HEK293 (cell line): ENCODE results near the gene SLAMF6.

Source experiments
- CTCF ChIA-PET: fragments of 350-600 bp; formaldehyde crosslinking; extraction: SDS; loops from one replicate; lab custom pipeline; 2021; ENCODE audit warnings: antibody characterized with exemption; lab: Yijun Ruan, JAX
- POLR2A ChIA-PET: fragments of 300-600 bp; formaldehyde crosslinking; extraction: SDS; loops from one replicate; lab custom pipeline; 2020; ENCODE audit warnings: antibody characterized with exemption, inconsistent platforms; lab: Yijun Ruan, JAX
- H3K27ac ChIP-seq: fragments of 200-500 bp; sonication (Bioruptor generic); 2 replicates; pipeline ENCODE4 v1.5.1; 2014; ENCODE audit warnings: low read depth, low read length, control low read depth, inconsistent platforms; ENCODE audit errors: extremely low read depth
- H3K36me3 ChIP-seq, 2 experiments: fragments of 200-500 bp in 1 of 2; sonication (Bioruptor generic) in 1 of 2; 1 replicate in 1 of 2; 2 replicates in 1 of 2; pipeline ENCODE4 v1.5.1; 2014 to 2017; ENCODE audit warnings: inconsistent platforms in 2 of 2, low read length in 2 of 2; ENCODE audit not compliant: control insufficient read depth in 2 of 2, insufficient read depth in 1 of 2
- H3K4me1 ChIP-seq: fragments of 200-500 bp; sonication (Bioruptor generic); 2 replicates; pipeline ENCODE4 v1.5.1; 2014; ENCODE audit warnings: mild to moderate bottlenecking, low read length, inconsistent platforms; ENCODE audit not compliant: control insufficient read depth, insufficient read depth
- H3K4me3 ChIP-seq: 2 replicates; pipeline ENCODE4 v1.5.1; 2011; ENCODE audit warnings: low read depth, mild to moderate bottlenecking, control low read depth, low read length, moderate library complexity
- H3K9me3 ChIP-seq: fragments of 200-500 bp; sonication (Bioruptor generic); 2 replicates; pipeline ENCODE4 v1.5.1; 2014; ENCODE audit warnings: low read depth, low read length, inconsistent platforms; ENCODE audit not compliant: control insufficient read depth, insufficient read depth
- AEBP2 ChIP-seq: fragments of 450-650 bp; formaldehyde crosslinking; IDR thresholded peaks from 2 replicates; pipeline ENCODE4 v1.5.1; 2016; ENCODE audit warnings: missing biosample characterization, missing genetic modification characterization, borderline replicate concordance
- ATF2 ChIP-seq: fragments of 450-650 bp; formaldehyde crosslinking; IDR thresholded peaks from 2 replicates; pipeline ENCODE4 v1.5.1; 2016; ENCODE audit warnings: missing biosample characterization, missing genetic modification characterization, low read depth
- BCL11B ChIP-seq: fragments of 450-650 bp; formaldehyde crosslinking; IDR thresholded peaks from 2 replicates; pipeline ENCODE4 v1.5.1; 2016; ENCODE audit warnings: low read depth, missing biosample characterization, missing genetic modification characterization
- CTCF ChIP-seq: fragments of 450-650 bp; formaldehyde crosslinking; IDR thresholded peaks from 2 replicates; pipeline ENCODE4 v1.5.1; 2016; ENCODE audit warnings: missing biosample characterization, missing genetic modification characterization
- EGR2 ChIP-seq: fragments of 450-650 bp; formaldehyde crosslinking; IDR thresholded peaks from 2 replicates; pipeline ENCODE4 v1.5.1; 2016; ENCODE audit warnings: low read depth, missing biosample characterization, missing genetic modification characterization
- GFI1B ChIP-seq: fragments of 450-650 bp; formaldehyde crosslinking; IDR thresholded peaks from 2 replicates; pipeline ENCODE4 v1.5.1; 2016; ENCODE audit warnings: missing biosample characterization, missing genetic modification characterization
- HOXA7 ChIP-seq: sonication (generic); formaldehyde crosslinking; IDR thresholded peaks from 2 replicates; pipeline ENCODE4 v1.8.1; 2022; ENCODE audit warnings: missing genetic modification reagents, borderline replicate concordance
- HOXD13 ChIP-seq: sonication (generic); formaldehyde crosslinking; IDR thresholded peaks from 2 replicates; pipeline ENCODE4 v1.8.0; 2022; ENCODE audit warnings: missing genetic modification reagents, borderline replicate concordance
- KLF16 ChIP-seq: fragments of 450-650 bp; formaldehyde crosslinking; IDR thresholded peaks from 2 replicates; pipeline ENCODE4 v1.5.1; 2017; ENCODE audit warnings: missing biosample characterization, missing genetic modification characterization
- KLF17 ChIP-seq: fragments of 450-650 bp; formaldehyde crosslinking; IDR thresholded peaks from 2 replicates; pipeline ENCODE4 v1.5.1; 2016; ENCODE audit warnings: missing biosample characterization, missing genetic modification characterization
- ZBTB26 ChIP-seq: fragments of 450-650 bp; formaldehyde crosslinking; optimal IDR thresholded peaks from 2 replicates; pipeline ENCODE3; 2016; ENCODE audit warnings: missing biosample characterization, mild to moderate bottlenecking, missing genetic modification characterization
- ZBTB6 ChIP-seq: fragments of 450-650 bp; formaldehyde crosslinking; IDR thresholded peaks from 2 replicates; pipeline ENCODE4 v1.5.1; 2017; ENCODE audit warnings: missing biosample characterization, missing genetic modification characterization
- ZEB2 ChIP-seq: fragments of 450-650 bp; formaldehyde crosslinking; IDR thresholded peaks from 2 replicates; pipeline ENCODE4 v1.5.1; 2016; ENCODE audit warnings: missing biosample characterization, missing genetic modification characterization
- ZNF184 ChIP-seq: fragments of 450-650 bp; IDR thresholded peaks from 2 replicates; pipeline ENCODE4 v1.5.1; 2018; ENCODE audit warnings: missing biosample characterization, mild to moderate bottlenecking, missing genetic modification characterization
- ZNF221 ChIP-seq: fragments of 450-650 bp; formaldehyde crosslinking; IDR thresholded peaks from 2 replicates; pipeline ENCODE4 v1.5.1; 2017; ENCODE audit warnings: missing biosample characterization, missing genetic modification characterization, borderline replicate concordance
- ZNF223 ChIP-seq: fragments of 450-650 bp; formaldehyde crosslinking; IDR thresholded peaks from 2 replicates; pipeline ENCODE4 v1.5.1; 2016; ENCODE audit warnings: missing biosample characterization, missing genetic modification characterization
- ZNF544 ChIP-seq: fragments of 450-650 bp; formaldehyde crosslinking; IDR thresholded peaks from 2 replicates; pipeline ENCODE4 v1.5.0; 2017; ENCODE audit warnings: missing biosample characterization, missing genetic modification characterization
- ZNF558 ChIP-seq: fragments of 450-650 bp; formaldehyde crosslinking; IDR thresholded peaks from 2 replicates; pipeline ENCODE4 v1.5.1; 2016; ENCODE audit warnings: missing biosample characterization, missing genetic modification characterization
- ZNF580 ChIP-seq: fragments of 450-650 bp; formaldehyde crosslinking; IDR thresholded peaks from 2 replicates; pipeline ENCODE4 v1.5.1; 2016; ENCODE audit warnings: missing biosample characterization, missing genetic modification characterization
- ZNF777 ChIP-seq: fragments of 450-650 bp; formaldehyde crosslinking; IDR thresholded peaks from 2 replicates; pipeline ENCODE4 v1.5.1; 2017; ENCODE audit warnings: missing biosample characterization, missing genetic modification characterization, borderline replicate concordance
- ZNF785 ChIP-seq: fragments of 450-650 bp; formaldehyde crosslinking; IDR thresholded peaks from 2 replicates; pipeline ENCODE4 v1.5.1; 2016; ENCODE audit warnings: missing biosample characterization, missing genetic modification characterization
- ZSCAN30 ChIP-seq: fragments of 450-650 bp; IDR thresholded peaks from 2 replicates; pipeline ENCODE4 v1.5.1; 2018; ENCODE audit warnings: missing biosample characterization, mild to moderate bottlenecking, missing genetic modification characterization, moderate library complexity
- ZSCAN4 ChIP-seq: fragments of 450-650 bp; formaldehyde crosslinking; IDR thresholded peaks from 2 replicates; pipeline ENCODE4 v1.5.1; 2017; ENCODE audit warnings: missing biosample characterization, missing genetic modification characterization

The SLAMF6 gene

GRCh38 chr1:160486453-160486852, 36.6 kb downstream of the SLAMF6 start:
- no peak overlapping the region for H3K27ac ChIP-seq
- H3K36me3 ChIP-seq, result no peaks in the 10 kb centered on the region
- no peaks in the 10 kb centered on the region for H3K4me1 ChIP-seq
- ChIA-PET CTCF (interaction anchor here (0.7 kb wide), 2 partner anchors 28 to 133 kb away, joined by 4 to 5 read pairs; no protein-coding TSS in a partner anchor), POLR2A (no interaction called here)
- H3K4me3 ChIP-seq, result no peak overlapping the region
- H3K9me3 ChIP-seq, result no peaks in the 10 kb centered on the region
- TF ChIP-seq ZSCAN30 (no peak), GFI1B (tag by site-specific recombination) (no peak), BCL11B (no peak), ZNF580 (tag by site-specific recombination) (no peak), ZNF558 (no peak), ZNF221 (tag by site-specific recombination) (no peak), HOXD13 (CRISPR knock-in tag) (no peak), ZNF777 (tag by site-specific recombination) (no peak), KLF16 (tag by site-specific recombination) (no peak), ZSCAN4 (tag by site-specific recombination) (no peak), ZNF785 (tag by site-specific recombination) (no peak), ATF2 (tag by site-specific recombination) (no peak), KLF17 (tag by site-specific recombination) (no peak), ZBTB6 (tag by site-specific recombination) (no peak), HOXA7 (CRISPR knock-in tag) (no peak), ZNF223 (tag by site-specific recombination) (no peak), AEBP2 (tag by site-specific recombination) (no peak), EGR2 (tag by site-specific recombination) (no peak)
- TF ChIP-seq, all 188 proteins: peak for 0

- POLR2A ChIA-PET, result no interaction called here
- TF ChIP-seq ZNF184 (tag by site-specific recombination) (no peak), ZNF221 (tag by site-specific recombination) (no peak), ZEB2 (no peak), ZNF544 (tag by site-specific recombination) (no peak), ZBTB26 (tag by site-specific recombination) (no peak), CTCF (tag by site-specific recombination) (no peak)
Observed at GRCh38 chr1:160483505-160484185, 39.4 kb downstream of the SLAMF6 start.

More at GRCh38 chr1:160483505-160484185, 39.4 kb downstream of the SLAMF6 start:
- Histone ChIP-seq H3K4me1 (no peaks in the 10 kb centered on the region), H3K36me3 (no peaks in the 10 kb centered on the region), H3K4me3 (no peak overlapping the region), H3K9me3 (no peaks in the 10 kb centered on the region), H3K27ac (no peak overlapping the region)
- CTCF ChIA-PET, result interaction anchor here (0.5 to 1.6 kb wide), 5 partner anchors 9 to 248 kb away, joined by 3 to 7 read pairs (median 3); no protein-coding TSS in a partner anchor
